Endothelial cell of umbilical vein (primary cell): ENCODE data around the gene MRPL24. TPM values are rescaled to one million over a fixed set of nuclear protein-coding genes. Genes with fewer than 3 reads are reported as not detected.

Experiments
- BruUV-seq: library from RNA; stranded (reverse); fragments of 400-500 nt; replicated peaks from 2 replicates; lab custom pipeline; 2021; lab: Mats Ljungman, UMichigan
- CTCF ChIA-PET: fragments of 300-600, 350-600 bp; sonication (Branson Sonifier 250); formaldehyde crosslinking; loops from one replicate; lab custom pipeline; 2021; ENCODE audit warnings: antibody characterized with exemption, inconsistent platforms; lab: Charles Lee
- POLR2A ChIA-PET: fragments of 300-600, 350-600 bp; sonication (Branson Sonifier 250); formaldehyde crosslinking; loops from one replicate; lab custom pipeline; 2021; ENCODE audit warnings: antibody characterized with exemption, inconsistent platforms; lab: Charles Lee
- DNase-seq: peaks from one replicate; pipeline ENCODE4 v3.0.0-alpha.2; 2011; ENCODE audit warnings: low read depth, low spot score
- FAIRE-seq: peaks from 2 replicates; lab custom pipeline; 2011; peaks lifted over from hg19 to GRCh38; lab: Jason Lieb, UNC
- H2AFZ ChIP-seq: 2 replicates; pipeline ENCODE4 v1.6.0; 2012; ENCODE audit warnings: low read depth, low read length, control low read depth, inconsistent platforms
- H3K27ac ChIP-seq: 2 replicates; pipeline ENCODE4 v1.5.1; 2011; ENCODE audit warnings: low read depth, mild to moderate bottlenecking, control low read depth, low read length, moderate library complexity; ENCODE audit not compliant: insufficient read depth
- H3K27me3 ChIP-seq, 2 experiments: 2 replicates each; pipeline versions ENCODE4 v1.6.0 to v1.6.1; 2011; ENCODE audit warnings: low read length in 2 of 2, mixed read lengths in 1 of 2; ENCODE audit not compliant: control insufficient read depth in 2 of 2, insufficient read depth in 2 of 2
- H3K36me3 ChIP-seq, 2 experiments: 2 replicates in 1 of 2; 3 replicates in 1 of 2; pipeline ENCODE4 v1.5.1; 2011; ENCODE audit warnings: low read length in 2 of 2, mild to moderate bottlenecking in 1 of 2, moderate library complexity in 1 of 2; ENCODE audit not compliant: control insufficient read depth in 2 of 2, insufficient read depth in 2 of 2; ENCODE audit errors: extremely low read depth in 1 of 2
- H3K4me1 ChIP-seq: 3 replicates; pipeline ENCODE4 v1.5.1; 2011; ENCODE audit warnings: mild to moderate bottlenecking, low read length; ENCODE audit not compliant: control insufficient read depth, insufficient read depth; ENCODE audit errors: extremely low read depth
- H3K4me2 ChIP-seq: 2 replicates; pipeline ENCODE4 v1.6.1; 2011; ENCODE audit warnings: low read length, control low read depth, mixed read lengths; ENCODE audit not compliant: insufficient read depth
- H3K4me3 ChIP-seq, 3 experiments: fragments of 200-600 bp in 1 of 3; sonication (generic), shearing (Covaris generic) in 1 of 3; replicated peaks in 1 of 3; 2 replicates each; pipeline ENCODE4 v1.5.1; 2011 to 2016; ENCODE audit warnings: control low read depth in 3 of 3, low read length in 3 of 3, mild to moderate bottlenecking in 2 of 3, inconsistent platforms in 1 of 3, low read depth in 1 of 3, moderate library complexity in 1 of 3; ENCODE audit not compliant: insufficient read depth in 1 of 3
- H3K79me2 ChIP-seq: 2 replicates; pipeline ENCODE4 v1.6.0; 2012; ENCODE audit warnings: low read length, inconsistent platforms; ENCODE audit not compliant: control insufficient read depth, insufficient read depth
- H3K9ac ChIP-seq: replicated peaks from 2 replicates; pipeline ENCODE3; 2011; ENCODE audit warnings: low read length, control low read depth; ENCODE audit not compliant: insufficient read depth; ENCODE audit errors: extremely low read depth
- H3K9me1 ChIP-seq: replicated peaks from 3 replicates; pipeline ENCODE4 v1.6.0; 2011; ENCODE audit warnings: mild to moderate bottlenecking, low read length; ENCODE audit not compliant: control insufficient read depth, insufficient read depth; ENCODE audit errors: extremely low read depth
- H3K9me3 ChIP-seq: replicated peaks from 2 replicates; pipeline ENCODE4 v1.5.1; 2012; ENCODE audit warnings: low read length, inconsistent platforms; ENCODE audit not compliant: control insufficient read depth, insufficient read depth
- H4K20me1 ChIP-seq: replicated peaks from 2 replicates; pipeline ENCODE3; 2011; ENCODE audit warnings: mild to moderate bottlenecking, low read length; ENCODE audit not compliant: control insufficient read depth, insufficient read depth; ENCODE audit errors: extremely low read depth
- EZH2 ChIP-seq: IDR thresholded peaks from 2 replicates; pipeline ENCODE4 v1.6.1; 2012; ENCODE audit warnings: borderline replicate concordance, low read depth, mild to moderate bottlenecking, moderate library complexity, low read length, inconsistent platforms; ENCODE audit not compliant: severe bottlenecking
- FOS ChIP-seq: IDR thresholded peaks from 2 replicates; pipeline ENCODE4 v1.6.1; 2011; ENCODE audit warnings: mild to moderate bottlenecking, low read length, moderate library complexity, borderline replicate concordance; ENCODE audit not compliant: insufficient read depth
- GATA2 ChIP-seq: IDR thresholded peaks from 2 replicates; pipeline ENCODE4 v1.7.0; 2011; ENCODE audit warnings: low read depth, mild to moderate bottlenecking, moderate library complexity, mixed read lengths, low read length; ENCODE audit not compliant: insufficient read length, insufficient read depth
- JUN ChIP-seq: IDR thresholded peaks from 2 replicates; pipeline ENCODE4 v1.6.1; 2011; ENCODE audit warnings: borderline replicate concordance, low read depth; ENCODE audit not compliant: insufficient read length, insufficient read depth
- POLR2AphosphoS5 ChIP-seq: IDR thresholded peaks from 2 replicates; pipeline ENCODE4 v1.6.1; 2012; ENCODE audit warnings: low read depth, mild to moderate bottlenecking, control low read depth, low read length, moderate library complexity; ENCODE audit not compliant: insufficient read depth
- dilution Hi-C: fragments of 300-500 bp; cut with MboI; formaldehyde crosslinking; loops from one replicate; pipeline ENCODE4 v1.15.0; 2019; ENCODE audit warnings: low sequenced_read_pairs; ENCODE audit not compliant: extremely low pct_ligation_motif_present
- intact Hi-C: fragments of 100-400 bp; cut with micrococcal nuclease; formaldehyde crosslinking; loops from one replicate; pipeline ENCODE4 v1.10.0; 2022
- polyA plus RNA-seq, 4 experiments: library from polyadenylated mRNA; depleted of rRNA in 3 of 4; stranded (reverse) in 3 of 4; unstranded in 1 of 4; fragments of >200 nt; gene quantifications; 2 replicates each; pipeline versions ENCODE4 v1.2.1 to v1.2.3, GENCODE V29; 2011 to 2012; ENCODE audit warnings: missing spikeins in 1 of 4
- total RNA-seq: library from RNA; stranded (reverse); gene quantifications from 2 replicates; pipeline ENCODE4 v1.2.3, GENCODE V29; 2021
- TF ChIP-seq, protein P1 (sequence below), 2 donors: IDR thresholded peaks; 1 replicate in 1 of 2; 2 replicates in 1 of 2; pipeline ENCODE4 v1.5.1; 2011; ENCODE audit warnings: low read length in 2 of 2, mild to moderate bottlenecking in 2 of 2, moderate library complexity in 2 of 2, control low read depth in 1 of 2, inconsistent platforms in 1 of 2, low read depth in 1 of 2; ENCODE audit not compliant: insufficient read depth in 1 of 2; ENCODE audit errors: extremely low read depth in 1 of 2

MRPL24 gene
- total and polyA plus RNA-seq, 2 donors (not counting 3 experiments of a cell fraction or from before 2014, with no cell fraction given), result 47.9 to 77.7 TPM

DNA sequence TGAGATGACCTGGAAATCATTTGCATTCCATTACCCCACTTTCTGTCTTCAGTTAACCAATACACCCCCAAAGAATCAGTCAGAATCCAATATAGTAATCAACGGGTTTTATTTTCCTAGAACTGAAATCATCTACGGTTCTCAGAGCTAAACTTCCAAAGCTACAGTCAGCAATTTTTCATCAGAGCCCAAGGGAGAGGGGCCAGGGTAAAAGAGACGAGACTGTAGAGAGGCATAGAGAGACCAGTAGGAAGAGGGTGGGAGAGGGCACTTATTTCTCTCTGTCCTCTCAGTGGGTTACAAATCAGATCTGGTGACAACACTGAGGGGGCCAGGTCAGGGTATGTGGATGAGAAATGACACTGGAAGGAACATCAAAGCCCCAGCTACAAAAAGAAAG, 1.1 kb upstream of the MRPL24 start:
- Histone ChIP-seq H3K4me1 (peaks cover 22% of the 10 kb centered on the region), H3K9ac (no peak overlapping the region), H3K79me2 (peaks cover 38% of the 10 kb centered on the region), H3K36me3 (peaks cover 11 to 22% of the 10 kb centered on the region in 2 experiments), H2AFZ (no peak overlapping the region), H3K27me3 (no peaks in the 10 kb centered on the region), H3K4me2 (no peak overlapping the region), H3K9me1 (no peaks in the 10 kb centered on the region), H3K27ac (no peak overlapping the region), H3K9me3 (no peaks in the 10 kb centered on the region), H3K4me3 (no peak overlapping the region), H4K20me1 (no peaks in the 10 kb centered on the region)
- FAIRE-seq, result no peak
- ChIA-PET POLR2A (no interaction called here), CTCF (interaction anchor here (2.4 to 2.6 kb wide), 2 partner anchors 10 to 14 kb away, joined by 14 to 52 read pairs; partner anchors contain the start of genes HDGF, ISG20L2 and METTL25B)
- BruUV-seq, result no TSS peak
- no peak for DNase-seq
- intact Hi-C loops (loop anchor here (5.0 kb wide), 1 partner anchor 150 kb away; the partner anchor contains the start of gene PEAR1), dilution Hi-C loops (no loop called here)
- no peak for TF ChIP-seq EZH2
- TF ChIP-seq JUN, result no peak
- TF ChIP-seq POLR2AphosphoS5, result no peak
- TF ChIP-seq, protein P1, sequence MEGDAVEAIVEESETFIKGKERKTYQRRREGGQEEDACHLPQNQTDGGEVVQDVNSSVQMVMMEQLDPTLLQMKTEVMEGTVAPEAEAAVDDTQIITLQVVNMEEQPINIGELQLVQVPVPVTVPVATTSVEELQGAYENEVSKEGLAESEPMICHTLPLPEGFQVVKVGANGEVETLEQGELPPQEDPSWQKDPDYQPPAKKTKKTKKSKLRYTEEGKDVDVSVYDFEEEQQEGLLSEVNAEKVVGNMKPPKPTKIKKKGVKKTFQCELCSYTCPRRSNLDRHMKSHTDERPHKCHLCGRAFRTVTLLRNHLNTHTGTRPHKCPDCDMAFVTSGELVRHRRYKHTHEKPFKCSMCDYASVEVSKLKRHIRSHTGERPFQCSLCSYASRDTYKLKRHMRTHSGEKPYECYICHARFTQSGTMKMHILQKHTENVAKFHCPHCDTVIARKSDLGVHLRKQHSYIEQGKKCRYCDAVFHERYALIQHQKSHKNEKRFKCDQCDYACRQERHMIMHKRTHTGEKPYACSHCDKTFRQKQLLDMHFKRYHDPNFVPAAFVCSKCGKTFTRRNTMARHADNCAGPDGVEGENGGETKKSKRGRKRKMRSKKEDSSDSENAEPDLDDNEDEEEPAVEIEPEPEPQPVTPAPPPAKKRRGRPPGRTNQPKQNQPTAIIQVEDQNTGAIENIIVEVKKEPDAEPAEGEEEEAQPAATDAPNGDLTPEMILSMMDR (IDR thresholded peaks at IDR 0.05; ENCODE audit: extremely low read depth in 1 of 2, insufficient read depth in 1 of 2, low read depth in 1 of 2, low read length in 2 of 2), result no peak
- no peak for TF ChIP-seq FOS
- no peak for TF ChIP-seq GATA2
